HEK293 (cell line): ENCODE data around the gene RGS21.

Experiments
- CTCF ChIA-PET: fragments of 350-600 bp; formaldehyde crosslinking; extraction: SDS; loops from one replicate; lab custom pipeline; 2021; ENCODE audit warnings: antibody characterized with exemption; lab: Yijun Ruan, JAX
- POLR2A ChIA-PET: fragments of 300-600 bp; formaldehyde crosslinking; extraction: SDS; loops from one replicate; lab custom pipeline; 2020; ENCODE audit warnings: antibody characterized with exemption, inconsistent platforms; lab: Yijun Ruan, JAX
- H3K27ac ChIP-seq: fragments of 200-500 bp; sonication (Bioruptor generic); 2 replicates; pipeline ENCODE4 v1.5.1; 2014; ENCODE audit warnings: low read depth, low read length, control low read depth, inconsistent platforms; ENCODE audit errors: extremely low read depth
- H3K36me3 ChIP-seq, 2 experiments: fragments of 200-500 bp in 1 of 2; sonication (Bioruptor generic) in 1 of 2; 1 replicate in 1 of 2; 2 replicates in 1 of 2; pipeline ENCODE4 v1.5.1; 2014 to 2017; ENCODE audit warnings: inconsistent platforms in 2 of 2, low read length in 2 of 2; ENCODE audit not compliant: control insufficient read depth in 2 of 2, insufficient read depth in 1 of 2
- H3K4me1 ChIP-seq: fragments of 200-500 bp; sonication (Bioruptor generic); 2 replicates; pipeline ENCODE4 v1.5.1; 2014; ENCODE audit warnings: mild to moderate bottlenecking, low read length, inconsistent platforms; ENCODE audit not compliant: control insufficient read depth, insufficient read depth
- H3K4me3 ChIP-seq: 2 replicates; pipeline ENCODE4 v1.5.1; 2011; ENCODE audit warnings: low read depth, mild to moderate bottlenecking, control low read depth, low read length, moderate library complexity
- H3K9me3 ChIP-seq: fragments of 200-500 bp; sonication (Bioruptor generic); 2 replicates; pipeline ENCODE4 v1.5.1; 2014; ENCODE audit warnings: low read depth, low read length, inconsistent platforms; ENCODE audit not compliant: control insufficient read depth, insufficient read depth
- GFI1B ChIP-seq: fragments of 450-650 bp; formaldehyde crosslinking; IDR thresholded peaks from 2 replicates; pipeline ENCODE4 v1.5.1; 2016; ENCODE audit warnings: missing biosample characterization, missing genetic modification characterization
- GLI2 ChIP-seq: fragments of 450-650 bp; formaldehyde crosslinking; IDR thresholded peaks from 2 replicates; pipeline ENCODE4; 2017; ENCODE audit warnings: missing biosample characterization, missing genetic modification characterization, low read depth, borderline replicate concordance
- IKZF3 ChIP-seq: fragments of 450-650 bp; IDR thresholded peaks from 2 replicates; pipeline ENCODE4 v1.5.0; 2018; ENCODE audit warnings: missing biosample characterization, mild to moderate bottlenecking, missing genetic modification characterization, moderate library complexity
- INSM2 ChIP-seq: fragments of 450-650 bp; formaldehyde crosslinking; IDR thresholded peaks from 2 replicates; pipeline ENCODE4 v1.5.1; 2016; ENCODE audit warnings: missing biosample characterization, missing genetic modification characterization
- KLF1 ChIP-seq: fragments of 450-650 bp; formaldehyde crosslinking; IDR thresholded peaks from 2 replicates; pipeline ENCODE4 v1.5.1; 2016; ENCODE audit warnings: missing biosample characterization, missing genetic modification characterization
- PRDM10 ChIP-seq: fragments of 450-650 bp; formaldehyde crosslinking; IDR thresholded peaks from 2 replicates; pipeline ENCODE4 v1.5.1; 2016; ENCODE audit warnings: missing biosample characterization, missing genetic modification characterization
- ZBTB11 ChIP-seq: fragments of 450-650 bp; formaldehyde crosslinking; conservative IDR thresholded peaks from 2 replicates; pipeline ENCODE4 v1.5.1; 2016; ENCODE audit warnings: low read depth, missing biosample characterization, missing genetic modification characterization
- ZBTB17 ChIP-seq: fragments of 450-650 bp; formaldehyde crosslinking; IDR thresholded peaks from 2 replicates; pipeline ENCODE4 v1.5.1; 2016; ENCODE audit warnings: missing biosample characterization, missing genetic modification characterization
- ZNF132 ChIP-seq: fragments of 450-650 bp; formaldehyde crosslinking; IDR thresholded peaks from 2 replicates; pipeline ENCODE4 v1.5.1; 2017; ENCODE audit warnings: missing biosample characterization, missing genetic modification characterization, borderline replicate concordance
- ZNF146 ChIP-seq: fragments of 450-650 bp; formaldehyde crosslinking; IDR thresholded peaks from 2 replicates; pipeline ENCODE4 v1.5.1; 2016; ENCODE audit warnings: missing biosample characterization, missing genetic modification characterization
- ZNF16 ChIP-seq: fragments of 450-650 bp; formaldehyde crosslinking; IDR thresholded peaks from 2 replicates; pipeline ENCODE4 v1.5.1; 2016; ENCODE audit warnings: low read depth, missing biosample characterization, missing genetic modification characterization
- ZNF19 ChIP-seq: fragments of 450-650 bp; formaldehyde crosslinking; IDR thresholded peaks from 2 replicates; pipeline ENCODE4; 2016; ENCODE audit warnings: missing biosample characterization, missing genetic modification characterization, low read depth
- ZNF23 ChIP-seq: fragments of 450-650 bp; formaldehyde crosslinking; IDR thresholded peaks from 2 replicates; pipeline ENCODE4 v1.5.1; 2016; ENCODE audit warnings: missing biosample characterization, missing genetic modification characterization, borderline replicate concordance
- ZNF341 ChIP-seq: fragments of 450-650 bp; formaldehyde crosslinking; IDR thresholded peaks from 2 replicates; pipeline ENCODE4; 2016; ENCODE audit warnings: low read depth, missing biosample characterization, missing genetic modification characterization
- ZNF416 ChIP-seq: fragments of 450-650 bp; formaldehyde crosslinking; IDR thresholded peaks from 2 replicates; pipeline ENCODE4 v1.5.1; 2016; ENCODE audit warnings: missing biosample characterization, missing genetic modification characterization
- ZNF521 ChIP-seq: fragments of 450-650 bp; formaldehyde crosslinking; IDR thresholded peaks from 2 replicates; pipeline ENCODE4 v1.5.1; 2017; ENCODE audit warnings: missing biosample characterization, mild to moderate bottlenecking, missing genetic modification characterization
- ZNF580 ChIP-seq: fragments of 450-650 bp; formaldehyde crosslinking; IDR thresholded peaks from 2 replicates; pipeline ENCODE4 v1.5.1; 2016; ENCODE audit warnings: missing biosample characterization, missing genetic modification characterization
- ZNF629 ChIP-seq: fragments of 450-650 bp; formaldehyde crosslinking; IDR thresholded peaks from 2 replicates; pipeline ENCODE4 v1.5.1; 2017; ENCODE audit warnings: missing biosample characterization, missing genetic modification characterization
- ZNF747 ChIP-seq: fragments of 450-650 bp; formaldehyde crosslinking; IDR thresholded peaks from 2 replicates; pipeline ENCODE4 v1.5.1; 2016; ENCODE audit warnings: missing biosample characterization, missing genetic modification characterization
- ZNF830 ChIP-seq: fragments of 450-650 bp; IDR thresholded peaks from 2 replicates; pipeline ENCODE4 v1.5.0; 2018; ENCODE audit warnings: missing biosample characterization, missing genetic modification characterization, low read depth, mild to moderate bottlenecking, moderate library complexity
- ZSCAN30 ChIP-seq: fragments of 450-650 bp; IDR thresholded peaks from 2 replicates; pipeline ENCODE4 v1.5.1; 2018; ENCODE audit warnings: missing biosample characterization, mild to moderate bottlenecking, missing genetic modification characterization, moderate library complexity
- ZXDB ChIP-seq: fragments of 450-650 bp; formaldehyde crosslinking; IDR thresholded peaks from 2 replicates; pipeline ENCODE4 v1.5.1; 2016; ENCODE audit warnings: missing biosample characterization, missing genetic modification characterization

Gene RGS21

GRCh38 chr1:192378878-192379277, 62.1 kb downstream of the RGS21 start (continued):
- no peak for TF ChIP-seq ZNF16
- no peak for TF ChIP-seq GLI2

- POLR2A ChIA-PET = no interaction called here
- no peaks in the 10 kb centered on the region for H3K9me3 ChIP-seq
- no peaks in the 10 kb centered on the region for H3K4me1 ChIP-seq
- H3K4me3 ChIP-seq = no peak overlapping the region
- CTCF ChIA-PET = no interaction called here
- no peak for TF ChIP-seq ZNF132 (tag by site-specific recombination)
- no peak for TF ChIP-seq ZXDB
- no peak for TF ChIP-seq ZNF23
- no peak for TF ChIP-seq ZNF146 (tag by site-specific recombination)
- TF ChIP-seq ZNF629 (tag by site-specific recombination) = no peak
- no peak for TF ChIP-seq ZBTB11
- no peak for TF ChIP-seq ZNF19 (tag by site-specific recombination)
- TF ChIP-seq ZNF747 = no peak
- TF ChIP-seq ZNF416 (tag by site-specific recombination) = no peak
- no peak for TF ChIP-seq GFI1B (tag by site-specific recombination)
- TF ChIP-seq ZNF521 (tag by site-specific recombination) = no peak
- TF ChIP-seq ZNF580 (tag by site-specific recombination) = no peak
- no peak for TF ChIP-seq ZNF341
- TF ChIP-seq ZSCAN30 = no peak
- TF ChIP-seq ZBTB17 = no peak
- TF ChIP-seq PRDM10 = no peak
- TF ChIP-seq INSM2 (tag by site-specific recombination) = no peak
- TF ChIP-seq KLF1 (tag by site-specific recombination) = no peak
- no peak for TF ChIP-seq ZNF830 (tag by site-specific recombination)
- no peak for TF ChIP-seq IKZF3 (tag by site-specific recombination)
- no peak overlapping the region for H3K27ac ChIP-seq
- no peaks in the 10 kb centered on the region for H3K36me3 ChIP-seq
Observed at GRCh38 chr1:192379554-192379953, 62.8 kb downstream of the RGS21 start.
